ENCODE results near the gene UGGT2. TPM values are rescaled to one million over a fixed set of nuclear protein-coding genes. Genes with fewer than 3 reads are reported as not detected.

Gene UGGT2
- total and polyA plus RNA-seq, 10 donors = 2.6 to 38.9 (median 15.1) TPM

GRCh38 chr13:95842898-95843297, 210.3 kb downstream of the UGGT2 start:
- 91 to 94% (median 93%) methylated on average over 2 of the region's 2 CpGs for WGBS, 5 donors
- intact Hi-C loops (cut with DNase I; ENCODE audit: low total_unique reads) = no loop called here

DNA sequence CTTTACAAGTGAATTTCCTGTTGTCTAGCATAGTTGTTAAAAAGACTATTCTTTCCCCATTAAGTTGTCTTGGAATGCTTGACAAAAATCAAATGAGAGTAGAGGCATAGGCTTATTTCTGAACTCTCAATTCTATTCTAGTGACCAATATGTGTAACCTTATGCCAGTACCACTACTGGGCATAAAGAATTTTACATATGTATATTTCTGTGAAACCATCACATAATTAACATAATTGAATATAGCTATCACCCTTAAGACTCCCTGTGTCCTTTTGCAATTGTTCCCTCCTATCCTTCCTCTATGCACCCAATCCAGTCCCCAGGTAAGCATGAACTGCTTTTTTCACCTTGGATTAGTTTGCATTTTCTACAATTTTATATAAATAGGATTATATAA, 211.3 kb downstream of the UGGT2 start:
- Histone ChIP-seq H3K4me1 (no peaks in the 10 kb centered on the region), H3K27ac (no peak overlapping the region), H3K4me3 (no peak overlapping the region), H3K27me3 (replicated peaks in 1 of 7) (no peaks in the 10 kb centered on the region), H3K36me3 (peaks cover 0 to 6% (median 0%) of the 10 kb centered on the region in 6 donors), H3K9me3 (peaks cover 0 to 31% (median 15%) of the 10 kb centered on the region in 8 donors)
- no peak for DNase-seq
- TF ChIP-seq POLR2A (IDR thresholded peaks at IDR 0.05) (no peak), POLR2AphosphoS5 (IDR thresholded peaks at IDR 0.05) (no peak)
- TF ChIP-seq, protein P1, sequence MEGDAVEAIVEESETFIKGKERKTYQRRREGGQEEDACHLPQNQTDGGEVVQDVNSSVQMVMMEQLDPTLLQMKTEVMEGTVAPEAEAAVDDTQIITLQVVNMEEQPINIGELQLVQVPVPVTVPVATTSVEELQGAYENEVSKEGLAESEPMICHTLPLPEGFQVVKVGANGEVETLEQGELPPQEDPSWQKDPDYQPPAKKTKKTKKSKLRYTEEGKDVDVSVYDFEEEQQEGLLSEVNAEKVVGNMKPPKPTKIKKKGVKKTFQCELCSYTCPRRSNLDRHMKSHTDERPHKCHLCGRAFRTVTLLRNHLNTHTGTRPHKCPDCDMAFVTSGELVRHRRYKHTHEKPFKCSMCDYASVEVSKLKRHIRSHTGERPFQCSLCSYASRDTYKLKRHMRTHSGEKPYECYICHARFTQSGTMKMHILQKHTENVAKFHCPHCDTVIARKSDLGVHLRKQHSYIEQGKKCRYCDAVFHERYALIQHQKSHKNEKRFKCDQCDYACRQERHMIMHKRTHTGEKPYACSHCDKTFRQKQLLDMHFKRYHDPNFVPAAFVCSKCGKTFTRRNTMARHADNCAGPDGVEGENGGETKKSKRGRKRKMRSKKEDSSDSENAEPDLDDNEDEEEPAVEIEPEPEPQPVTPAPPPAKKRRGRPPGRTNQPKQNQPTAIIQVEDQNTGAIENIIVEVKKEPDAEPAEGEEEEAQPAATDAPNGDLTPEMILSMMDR (IDR thresholded peaks at IDR 0.05 in 8 of 11, conservative IDR thresholded peaks at IDR 0.05 in 3 of 11) = no peak
- intact Hi-C loops (cut with DNase I; ENCODE audit: low total_unique reads) = no loop called here

More at GRCh38 chr13:95842898-95843297, 210.3 kb downstream of the UGGT2 start:
- Histone ChIP-seq H3K27me3 (replicated peaks in 1 of 7) (no peaks in the 10 kb centered on the region), H3K9me3 (peaks cover 0 to 26% (median 10%) of the 10 kb centered on the region in 8 donors), H3K4me3 (no peak overlapping the region), H3K36me3 (peaks cover 0 to 6% (median 0%) of the 10 kb centered on the region in 6 donors), H3K27ac (no peak overlapping the region), H3K4me1 (no peaks in the 10 kb centered on the region)
- TF ChIP-seq, protein P1 (IDR thresholded peaks at IDR 0.05 in 8 of 11, conservative IDR thresholded peaks at IDR 0.05 in 3 of 11) = no peak
- TF ChIP-seq POLR2AphosphoS5 (IDR thresholded peaks at IDR 0.05) (no peak), POLR2A (IDR thresholded peaks at IDR 0.05) (no peak)
- DNase-seq = no peak

- no peak overlapping the region for H3K4me3 ChIP-seq
- peaks cover 0 to 24% (median 21%) of the 10 kb centered on the region in 8 donors for H3K9me3 ChIP-seq
- H3K27me3 ChIP-seq (replicated peaks in 1 of 7) = no peaks in the 10 kb centered on the region
- no peak overlapping the region for H3K27ac ChIP-seq
- peak; percentile 84 for DNase-seq
- WGBS, 5 donors = 18 to 27% (median 21%) methylated on average over 3 of the region's 3 CpGs
- peaks cover 0 to 8% (median 5%) of the 10 kb centered on the region in 6 donors for H3K4me1 ChIP-seq
- no peak for TF ChIP-seq POLR2A (IDR thresholded peaks at IDR 0.05)
- TF ChIP-seq, protein P1 (IDR thresholded peaks at IDR 0.05 in 8 of 11, conservative IDR thresholded peaks at IDR 0.05 in 3 of 11) = peak; percentile 83 to 91 (median 88)
- no peaks in the 10 kb centered on the region for H3K36me3 ChIP-seq
- intact Hi-C loops (cut with DNase I; ENCODE audit: low total_unique reads) = loop anchor here (5.0 to 10.0 kb wide), 2 partner anchors 299 to 337 kb away; no protein-coding TSS in a partner anchor
These were observed 219.0 kb downstream of the UGGT2 start for GRCh38 chr13:95834134-95834765.

- WGBS, 5 donors = 16 to 33% (median 19%) methylated on average over 1 of the region's 1 CpG
- H3K9me3 ChIP-seq = peaks cover 0 to 29% (median 20%) of the 10 kb centered on the region in 8 donors
- H3K27ac ChIP-seq = no peak overlapping the region
- H3K36me3 ChIP-seq = no peaks in the 10 kb centered on the region
- TF ChIP-seq, protein P1 (IDR thresholded peaks at IDR 0.05 in 8 of 11, conservative IDR thresholded peaks at IDR 0.05 in 3 of 11) = no peak
- no peak for TF ChIP-seq POLR2AphosphoS5 (IDR thresholded peaks at IDR 0.05)
- no peak for TF ChIP-seq POLR2A (IDR thresholded peaks at IDR 0.05)
- H3K4me1 ChIP-seq = peaks cover 0 to 8% (median 5%) of the 10 kb centered on the region in 6 donors
- no peak for DNase-seq
- intact Hi-C loops (cut with DNase I; ENCODE audit: low total_unique reads) = loop anchor here (2.0 to 10.0 kb wide), 3 partner anchors 209 to 336 kb away; no protein-coding TSS in a partner anchor
- no peak overlapping the region for H3K4me3 ChIP-seq
- no peaks in the 10 kb centered on the region for H3K27me3 ChIP-seq (replicated peaks in 1 of 7)
These were observed 219.5 kb downstream of the UGGT2 start for GRCh38 chr13:95833719-95834118.
